Stimulated activated CD4-positive, alpha-beta T cell treated with anti-CD3 and anti-CD28 coated beads, Interleukin-1b, Interleukin-23, amount 100 ng/mL, for 1 hour (primary cell): Measurements from ENCODE around the gene AHSP.
"Not testable (repeated sequence)": the region's sequence is repeated elsewhere in the genome, so short reads cannot be mapped to it uniquely, and the experiment has no call there.

Experiments
- DNase-seq, 2 donors: peaks; one replicate each; pipeline ENCODE4 v3.0.0-alpha.2; 2020; ENCODE audit warnings: low read depth in 2 of 2

Gene AHSP

GRCh38 chr16:31527734-31528274 lies at the start of gene AHSP:
TSS of gene AHSP (plus strand) at chr16:31527900. CDS start at chr16:31528140, 240 bp downstream.
- DNase-seq, result no peak

- DNase-seq, result no peak
Observed at GRCh38 chr16:31478956-31479355, 48.7 kb upstream of the AHSP start.

GRCh38 chr16:31479751-31480150 lies 47.9 kb upstream of the AHSP start:
- no peak for DNase-seq

- no peak for DNase-seq
Observed at GRCh38 chr16:31480851-31481536, 46.7 kb upstream of the AHSP start.

- no peak for DNase-seq
Observed at GRCh38 chr16:31483081-31483480, 44.6 kb upstream of the AHSP start, which contains the start of gene SLC5A2. TSS of gene SLC5A2 (plus strand) at chr16:31483123. CDS start at chr16:31483137, 14 bp downstream.

GRCh38 chr16:31484048-31484447 lies 43.7 kb upstream of the AHSP start:
- not testable (repeated sequence) for DNase-seq

- DNase-seq, result no peak
Observed at GRCh38 chr16:31484491-31485171, 43.1 kb upstream of the AHSP start.

- DNase-seq, result no peak
Observed at GRCh38 chr16:31485571-31485970, 42.1 kb upstream of the AHSP start.

- DNase-seq, result no peak
Observed at GRCh38 chr16:31486045-31486444, 41.7 kb upstream of the AHSP start.

GRCh38 chr16:31487071-31487719 lies 40.5 kb upstream of the AHSP start:
- no peak for DNase-seq

- peak in 1 of 2 donors; percentile 32 for DNase-seq
Observed at GRCh38 chr16:31487720-31488467, 39.8 kb upstream of the AHSP start.

GRCh38 chr16:31488468-31489297 lies 39.0 kb upstream of the AHSP start:
- no peak for DNase-seq

- DNase-seq, result no peak
Observed at GRCh38 chr16:31489298-31489564, 38.5 kb upstream of the AHSP start.

- no peak for DNase-seq
Observed at GRCh38 chr16:31489616-31490584, 37.8 kb upstream of the AHSP start.

GRCh38 chr16:31491778-31492418 lies 35.8 kb upstream of the AHSP start:
- DNase-seq, result no peak

GRCh38 chr16:31493506-31494125 lies 34.1 kb upstream of the AHSP start:
- no peak for DNase-seq

- DNase-seq, result no peak
Observed at GRCh38 chr16:31496670-31497069, 31.0 kb upstream of the AHSP start.

- DNase-seq, result no peak
Observed at GRCh38 chr16:31498493-31498892, 29.2 kb upstream of the AHSP start.

- DNase-seq, result no peak
Observed at GRCh38 chr16:31499928-31500327, 27.8 kb upstream of the AHSP start.
